ENCODE results near the gene MCOLN1. TPM values are rescaled to one million over a fixed set of nuclear protein-coding genes. Genes with fewer than 3 reads are reported as not detected.
A peak's percentile ranks its signal among the peaks of the same experiment; 100 is the strongest.

The MCOLN1 gene
- total RNA-seq, 1 donor from 2014 or later: 13.7 TPM

DNA sequence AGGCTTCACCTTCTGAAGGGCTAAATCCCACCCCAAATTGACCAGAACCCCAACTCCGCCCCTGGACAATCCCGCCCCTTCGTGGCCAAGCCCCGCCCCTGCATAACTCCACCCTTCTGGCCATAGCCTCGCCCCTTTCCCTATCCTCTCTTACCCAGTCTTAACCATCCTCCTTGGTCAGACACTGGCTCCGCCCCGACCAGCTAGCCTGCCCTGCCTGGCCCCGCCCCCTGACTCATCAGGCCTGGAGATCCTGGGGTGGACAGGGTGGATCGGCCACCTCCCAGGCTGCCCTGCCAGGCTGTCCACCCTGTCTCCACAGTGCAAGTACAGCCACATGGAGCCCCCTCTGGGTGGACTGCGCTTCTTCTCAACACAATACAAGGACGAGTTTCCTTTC is 14.5 kb upstream of the MCOLN1 start:
- peaks cover 8% of the 10 kb centered on the region for H3K4me1 Mint-ChIP-seq
- H3K9me3 Mint-ChIP-seq: no peaks in the 10 kb centered on the region
- peak; percentile 70 for DNase-seq
- H3K27me3 Mint-ChIP-seq: peaks cover 11% of the 10 kb centered on the region
- no peak overlapping the region for H3K27ac Mint-ChIP-seq
- no peak overlapping the region for H3K4me3 Mint-ChIP-seq
- intact Hi-C loops (cut with micrococcal nuclease): no loop called here
- no peaks in the 10 kb centered on the region for H3K36me3 Mint-ChIP-seq (ENCODE audit: low read depth)

DNA sequence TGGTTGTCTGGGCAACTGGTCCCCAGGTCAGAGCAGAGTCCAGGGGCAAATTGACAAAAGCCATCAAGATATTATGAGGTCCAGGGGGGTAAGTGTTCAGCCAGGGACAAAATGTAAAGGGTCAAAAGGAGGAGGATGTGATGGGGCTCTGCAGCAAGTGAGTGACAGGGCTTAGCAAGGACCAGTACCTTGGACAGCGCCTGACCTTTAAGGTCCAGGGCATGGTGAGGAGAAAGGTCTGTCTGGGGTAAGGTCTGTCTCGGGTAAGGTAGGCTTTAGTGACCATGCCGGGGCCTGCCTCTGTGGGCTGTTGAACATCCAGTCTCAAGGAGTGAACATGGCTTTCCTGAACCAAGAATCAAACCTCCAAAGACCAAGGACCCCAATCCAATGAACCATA is 12.8 kb upstream of the MCOLN1 start:
- no peak overlapping the region for H3K27ac Mint-ChIP-seq
- peaks cover 8% of the 10 kb centered on the region for H3K4me1 Mint-ChIP-seq
- intact Hi-C loops (cut with micrococcal nuclease): no loop called here
- DNase-seq: peak; percentile 71
- no peak overlapping the region for H3K4me3 Mint-ChIP-seq
- no peaks in the 10 kb centered on the region for H3K36me3 Mint-ChIP-seq (ENCODE audit: low read depth)
- H3K27me3 Mint-ChIP-seq: peaks cover 14% of the 10 kb centered on the region
- H3K9me3 Mint-ChIP-seq: no peaks in the 10 kb centered on the region

DNA sequence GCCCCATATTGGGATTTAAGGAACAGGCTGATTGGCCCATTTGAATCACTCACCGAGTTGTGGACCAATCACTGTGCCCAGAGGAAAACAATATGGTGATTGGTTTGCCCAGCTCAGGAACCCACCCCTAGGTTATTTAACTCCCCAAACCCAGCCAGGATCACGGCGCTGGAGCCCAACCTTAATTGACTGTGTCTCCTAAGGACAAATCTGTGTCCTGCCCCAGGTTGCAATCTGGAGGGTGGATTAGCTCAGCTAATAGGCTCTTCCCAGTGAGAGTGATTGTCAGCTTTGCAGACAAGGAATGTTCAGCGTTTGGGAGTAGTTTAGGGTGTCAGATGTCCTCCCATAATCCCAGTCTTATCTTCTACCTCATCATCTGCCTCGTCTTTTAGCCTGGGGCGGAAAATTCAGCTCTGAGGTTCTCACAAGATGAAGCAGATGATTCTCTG is 10.0 kb upstream of the MCOLN1 start:
- Mint-ChIP-seq H3K27ac (no peak overlapping the region), H3K36me3 (ENCODE audit: low read depth) (no peaks in the 10 kb centered on the region), H3K4me3 (no peak overlapping the region), H3K9me3 (no peaks in the 10 kb centered on the region), H3K4me1 (peaks cover 7% of the 10 kb centered on the region), H3K27me3 (peaks cover 24% of the 10 kb centered on the region)
- no peak for DNase-seq
- intact Hi-C loops (cut with micrococcal nuclease): no loop called here

DNA sequence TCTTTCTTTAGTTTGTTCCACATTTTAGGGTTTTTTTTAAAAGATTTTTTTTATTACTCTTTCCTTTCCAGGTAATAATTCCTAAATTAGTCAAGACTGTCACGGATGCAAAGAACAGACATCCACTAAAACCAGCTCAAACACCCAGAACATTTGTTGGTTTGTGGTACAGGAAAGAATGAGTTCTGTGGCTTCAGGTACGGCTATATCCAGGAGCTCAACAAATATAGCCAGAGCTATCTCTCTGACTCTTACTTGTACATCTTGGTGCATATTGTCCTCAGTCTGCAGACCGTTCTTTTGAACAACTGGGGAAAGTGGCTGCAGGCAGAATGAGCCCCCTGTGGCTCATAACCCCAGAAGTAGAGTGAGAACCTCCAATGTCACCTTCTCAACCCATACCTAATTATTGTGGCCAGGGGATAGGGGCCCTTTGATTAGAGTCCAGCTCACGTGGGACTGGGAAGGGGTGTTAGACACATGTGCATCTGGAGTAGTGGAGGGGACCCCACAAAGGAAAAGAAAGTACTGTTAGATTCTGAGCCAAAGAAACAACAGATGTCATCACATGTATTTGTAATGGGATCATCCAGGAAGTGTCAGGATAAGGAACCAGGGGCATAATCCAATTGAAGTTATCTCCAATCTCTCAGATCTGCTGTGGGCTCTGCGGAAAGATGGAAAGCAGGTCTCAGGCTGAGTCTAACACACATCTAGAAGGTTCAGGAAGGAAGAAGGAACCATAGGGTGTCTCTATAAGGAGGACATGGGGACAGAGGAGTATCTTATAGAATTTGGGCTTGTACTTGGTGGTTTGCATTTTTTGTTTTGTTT is 8.4 kb upstream of the MCOLN1 start:
- H3K27me3 Mint-ChIP-seq: peaks cover 33% of the 10 kb centered on the region
- H3K9me3 Mint-ChIP-seq: no peaks in the 10 kb centered on the region
- H3K27ac Mint-ChIP-seq: no peak overlapping the region
- intact Hi-C loops (cut with micrococcal nuclease): no loop called here
- no peak for DNase-seq
- H3K4me1 Mint-ChIP-seq: peaks cover 7% of the 10 kb centered on the region
- peaks cover 1% of the 10 kb centered on the region for H3K36me3 Mint-ChIP-seq (ENCODE audit: low read depth)
- peak overlapping the region; percentile 5 for H3K4me3 Mint-ChIP-seq

DNA sequence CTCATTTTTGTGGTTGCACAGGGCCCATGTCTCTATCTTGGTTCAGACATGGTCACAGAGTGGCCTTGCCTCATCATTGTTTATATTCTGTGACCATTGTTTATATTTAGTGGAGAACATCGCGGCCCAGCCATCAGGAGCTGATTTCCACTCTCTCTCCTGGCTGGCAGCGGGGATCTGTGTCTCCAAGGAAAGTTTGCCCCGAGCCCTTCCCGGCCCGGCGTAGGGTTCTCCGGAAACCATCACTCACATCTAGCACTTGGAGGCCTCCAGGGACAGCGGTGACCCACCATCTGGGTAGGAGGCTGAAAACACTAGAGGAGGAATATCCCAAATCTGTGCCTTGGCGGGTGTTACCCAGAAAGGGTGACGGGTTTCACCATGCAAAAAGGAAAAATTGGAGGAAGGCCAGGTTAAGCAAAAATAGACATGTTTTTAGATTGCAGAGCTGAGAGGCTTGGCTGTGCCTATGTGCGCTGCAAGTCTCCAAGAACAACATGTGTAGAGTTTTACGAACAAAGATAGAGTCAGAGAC is 7.2 kb upstream of the MCOLN1 start:
- Mint-ChIP-seq H3K27me3 (peaks cover 33% of the 10 kb centered on the region), H3K4me1 (peaks cover 7% of the 10 kb centered on the region), H3K4me3 (peak overlapping the region; percentile 78), H3K9me3 (no peaks in the 10 kb centered on the region), H3K27ac (peak overlapping the region; percentile 76), H3K36me3 (ENCODE audit: low read depth) (peaks cover 1% of the 10 kb centered on the region)
- intact Hi-C loops (cut with micrococcal nuclease): no loop called here
- no peak for DNase-seq

DNA sequence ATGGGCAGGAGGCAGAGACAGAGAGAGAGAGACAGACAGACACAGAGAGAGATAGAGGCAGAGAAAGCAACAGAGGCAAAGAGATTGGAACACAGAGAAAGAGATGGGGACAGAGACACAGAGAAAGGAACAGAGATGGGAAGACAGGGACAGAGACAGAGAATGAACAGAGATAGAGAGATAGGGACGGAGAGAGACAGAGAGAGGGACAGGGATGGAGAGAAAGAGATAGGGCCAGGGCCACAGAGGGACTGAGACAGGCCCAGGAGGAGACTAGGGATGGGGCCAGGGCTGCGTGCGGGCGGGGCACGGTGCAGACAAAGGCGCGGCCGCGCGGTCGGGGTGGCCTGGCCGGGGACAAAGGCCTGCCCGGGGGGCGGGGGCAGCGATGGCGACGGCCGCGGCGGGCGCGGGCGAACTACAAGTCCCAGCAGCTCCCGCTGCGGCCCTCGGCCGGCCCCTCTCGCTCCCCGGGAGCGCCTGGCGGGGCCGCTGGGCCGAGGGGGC is 6.7 kb upstream of the MCOLN1 start, which contains the start of gene ZNF358:
Gene ZNF358, plus strand, starts transcription at position 459 of the 507 bp plus-strand sequence. CDS start 3,140 bp downstream, outside the sequence.
- intact Hi-C loops (cut with micrococcal nuclease): no loop called here
- no peaks in the 10 kb centered on the region for H3K9me3 Mint-ChIP-seq
- peak within 1 kb of the TSS; percentile 76 for H3K27ac Mint-ChIP-seq
- peak; percentile 81 for DNase-seq
- H3K27me3 Mint-ChIP-seq: peaks cover 33% of the 10 kb centered on the region
- peaks cover 7% of the 10 kb centered on the region for H3K4me1 Mint-ChIP-seq
- H3K36me3 Mint-ChIP-seq (ENCODE audit: low read depth): peaks cover 1% of the 10 kb centered on the region
- H3K4me3 Mint-ChIP-seq: peak within 1 kb of the TSS; percentile 78

DNA sequence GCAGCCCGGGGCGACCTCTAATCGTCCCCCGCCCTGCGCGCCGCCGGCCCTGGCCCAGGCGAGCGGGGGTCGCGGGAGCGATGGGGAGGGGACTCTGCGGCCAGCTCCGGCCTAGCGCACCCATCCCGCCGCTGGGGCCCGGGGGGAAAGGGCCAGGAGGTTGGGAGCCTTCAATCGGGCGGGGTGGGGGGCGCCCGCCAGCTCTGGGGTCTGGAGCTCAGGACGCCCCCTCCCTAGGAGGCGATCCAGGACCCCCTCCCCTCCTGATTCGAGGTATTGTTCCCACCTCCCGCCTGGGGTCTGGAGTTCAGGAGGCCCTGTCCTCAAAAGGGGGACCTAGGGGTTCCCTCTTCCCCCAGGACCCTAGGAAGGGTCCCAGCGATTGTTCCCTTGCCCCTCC is 6.1 kb upstream of the MCOLN1 start:
- Mint-ChIP-seq H3K9me3 (no peaks in the 10 kb centered on the region), H3K27me3 (peaks cover 33% of the 10 kb centered on the region), H3K36me3 (ENCODE audit: low read depth) (peaks cover 1% of the 10 kb centered on the region), H3K27ac (no peak overlapping the region), H3K4me1 (peaks cover 7% of the 10 kb centered on the region), H3K4me3 (peak overlapping the region; percentile 67)
- DNase-seq: no peak
- intact Hi-C loops (cut with micrococcal nuclease): no loop called here

DNA sequence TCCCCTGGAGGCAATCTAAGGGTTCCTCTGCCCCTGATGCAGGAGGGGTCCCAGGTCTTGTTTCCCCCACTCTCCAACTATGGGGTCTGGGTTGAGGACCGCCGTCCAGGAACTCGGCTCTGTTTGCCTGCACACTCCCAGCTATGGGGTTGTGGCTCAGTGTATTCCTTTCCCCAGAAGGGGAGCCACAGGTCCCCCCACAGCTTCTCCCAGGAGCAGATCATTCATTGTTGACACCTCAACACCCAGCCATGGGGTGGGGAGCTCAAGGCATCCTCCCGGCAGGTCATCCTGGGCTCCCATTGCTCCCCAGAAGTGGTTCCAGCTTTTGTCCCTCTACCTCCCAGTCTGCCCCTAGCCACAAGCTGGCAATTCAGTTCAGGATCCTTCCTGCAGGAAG is 5.5 kb upstream of the MCOLN1 start:
- peak overlapping the region; percentile 34 for H3K27ac Mint-ChIP-seq
- H3K4me3 Mint-ChIP-seq: peak overlapping the region; percentile 67
- peaks cover 34% of the 10 kb centered on the region for H3K27me3 Mint-ChIP-seq
- intact Hi-C loops (cut with micrococcal nuclease): no loop called here
- peaks cover 2% of the 10 kb centered on the region for H3K36me3 Mint-ChIP-seq (ENCODE audit: low read depth)
- H3K4me1 Mint-ChIP-seq: peaks cover 9% of the 10 kb centered on the region
- DNase-seq: no peak
- no peaks in the 10 kb centered on the region for H3K9me3 Mint-ChIP-seq

DNA sequence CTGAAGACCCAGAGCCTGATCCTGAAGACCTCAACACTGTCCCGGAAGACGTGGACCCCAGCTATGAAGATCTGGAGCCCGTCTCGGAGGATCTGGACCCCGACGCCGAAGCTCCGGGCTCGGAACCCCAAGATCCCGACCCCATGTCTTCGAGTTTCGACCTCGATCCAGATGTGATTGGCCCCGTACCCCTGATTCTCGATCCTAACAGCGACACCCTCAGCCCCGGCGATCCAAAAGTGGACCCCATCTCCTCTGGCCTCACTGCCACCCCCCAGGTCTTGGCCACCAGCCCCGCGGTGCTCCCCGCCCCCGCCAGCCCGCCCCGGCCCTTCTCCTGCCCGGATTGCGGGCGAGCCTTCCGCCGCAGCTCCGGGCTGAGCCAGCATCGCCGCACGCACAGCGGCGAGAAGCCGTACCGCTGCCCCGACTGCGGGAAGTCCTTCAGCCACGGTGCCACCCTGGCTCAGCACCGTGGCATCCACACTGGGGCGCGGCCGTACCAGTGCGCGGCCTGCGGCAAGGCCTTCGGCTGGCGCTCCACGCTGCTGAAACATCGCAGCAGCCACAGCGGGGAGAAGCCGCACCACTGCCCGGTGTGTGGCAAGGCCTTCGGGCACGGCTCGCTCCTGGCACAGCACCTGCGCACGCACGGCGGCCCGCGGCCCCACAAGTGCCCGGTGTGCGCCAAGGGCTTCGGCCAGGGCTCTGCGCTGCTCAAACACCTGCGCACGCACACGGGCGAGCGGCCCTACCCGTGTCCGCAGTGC is 2.9 kb upstream of the MCOLN1 start:
- DNase-seq: no peak
- H3K36me3 Mint-ChIP-seq (ENCODE audit: low read depth): peaks cover 5% of the 10 kb centered on the region
- intact Hi-C loops (cut with micrococcal nuclease): loop anchor here (10.0 kb wide), 1 partner anchor 325 kb away; no protein-coding TSS in a partner anchor
- H3K27ac Mint-ChIP-seq: no peak overlapping the region
- H3K4me1 Mint-ChIP-seq: peaks cover 16% of the 10 kb centered on the region
- no peaks in the 10 kb centered on the region for H3K9me3 Mint-ChIP-seq
- peaks cover 29% of the 10 kb centered on the region for H3K27me3 Mint-ChIP-seq
- no peak overlapping the region for H3K4me3 Mint-ChIP-seq

DNA sequence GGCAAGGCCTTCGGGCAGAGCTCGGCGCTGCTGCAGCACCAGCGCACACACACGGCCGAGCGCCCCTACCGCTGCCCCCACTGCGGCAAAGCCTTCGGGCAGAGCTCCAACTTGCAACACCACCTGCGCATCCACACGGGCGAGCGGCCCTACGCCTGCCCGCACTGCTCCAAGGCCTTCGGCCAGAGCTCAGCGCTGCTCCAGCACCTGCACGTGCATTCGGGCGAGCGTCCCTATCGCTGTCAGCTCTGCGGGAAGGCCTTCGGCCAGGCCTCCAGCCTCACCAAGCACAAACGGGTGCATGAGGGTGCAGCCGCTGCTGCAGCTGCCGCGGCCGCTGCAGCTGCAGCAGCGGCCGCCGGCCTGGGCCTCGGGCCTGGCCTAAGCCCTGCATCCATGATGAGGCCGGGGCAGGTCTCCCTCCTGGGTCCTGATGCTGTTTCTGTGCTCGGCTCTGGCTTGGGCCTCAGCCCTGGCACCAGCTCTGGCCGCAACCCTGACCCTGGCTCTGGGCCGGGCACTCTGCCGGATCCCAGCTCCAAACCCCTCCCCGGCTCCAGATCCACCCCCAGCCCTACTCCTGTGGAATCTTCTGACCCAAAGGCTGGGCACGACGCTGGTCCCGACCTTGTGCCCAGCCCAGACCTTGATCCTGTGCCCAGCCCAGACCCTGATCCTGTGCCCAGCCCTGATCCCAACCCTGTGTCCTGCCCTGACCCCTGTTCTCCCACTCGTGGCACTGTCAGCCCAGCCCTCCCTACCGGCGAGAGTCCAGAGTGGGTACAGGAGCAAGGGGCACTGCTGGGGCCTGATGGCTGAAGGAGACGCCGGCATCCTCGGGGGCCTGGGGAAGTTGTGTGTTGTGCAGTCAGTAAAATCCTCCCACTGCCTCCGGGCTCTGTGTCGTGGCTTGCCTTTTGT is 2.0 kb upstream of the MCOLN1 start:
- intact Hi-C loops (cut with micrococcal nuclease): loop anchor here (10.0 kb wide), 1 partner anchor 326 kb away; no protein-coding TSS in a partner anchor
- Mint-ChIP-seq H3K4me3 (no peak overlapping the region), H3K9me3 (no peaks in the 10 kb centered on the region), H3K4me1 (peaks cover 15% of the 10 kb centered on the region), H3K27me3 (peaks cover 22% of the 10 kb centered on the region), H3K27ac (no peak overlapping the region), H3K36me3 (ENCODE audit: low read depth) (peaks cover 5% of the 10 kb centered on the region)
- no peak for DNase-seq

DNA sequence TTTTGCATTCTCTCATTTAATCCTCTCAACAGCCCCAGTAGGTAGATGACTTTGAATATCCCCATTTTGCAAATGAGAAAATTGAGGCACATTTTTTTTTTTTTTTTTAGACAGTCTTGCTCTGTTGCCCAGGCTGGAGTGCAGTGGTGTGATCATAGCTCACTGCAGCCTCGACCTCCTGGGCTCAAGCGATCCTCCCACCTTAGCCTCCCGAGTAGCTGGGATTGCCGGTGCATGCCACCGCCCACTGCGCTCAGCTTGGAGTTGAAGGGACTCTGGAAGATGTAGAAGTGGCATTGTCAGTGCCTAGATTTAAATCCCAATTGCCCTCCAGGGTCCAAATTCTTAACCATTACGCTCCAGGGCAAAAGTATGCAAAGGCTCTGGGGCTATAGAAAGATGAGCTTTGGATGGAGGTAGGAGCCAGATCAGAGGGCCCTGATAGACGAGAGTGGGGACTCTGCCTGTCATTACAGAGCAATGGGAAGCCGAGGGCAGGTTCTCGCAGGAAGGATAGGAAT is 813 bp upstream of the MCOLN1 start:
- H3K4me1 Mint-ChIP-seq: peaks cover 12% of the 10 kb centered on the region
- peaks cover 18% of the 10 kb centered on the region for H3K27me3 Mint-ChIP-seq
- H3K27ac Mint-ChIP-seq: peak overlapping the region; percentile 87
- peak overlapping the region; percentile 81 for H3K4me3 Mint-ChIP-seq
- DNase-seq: no peak
- H3K9me3 Mint-ChIP-seq: no peaks in the 10 kb centered on the region
- peaks cover 5% of the 10 kb centered on the region for H3K36me3 Mint-ChIP-seq (ENCODE audit: low read depth)
- intact Hi-C loops (cut with micrococcal nuclease): loop anchor here (1.0 to 10.0 kb wide), 3 partner anchors 13 to 327 kb away; partner anchors contain the start of gene PEX11G

DNA sequence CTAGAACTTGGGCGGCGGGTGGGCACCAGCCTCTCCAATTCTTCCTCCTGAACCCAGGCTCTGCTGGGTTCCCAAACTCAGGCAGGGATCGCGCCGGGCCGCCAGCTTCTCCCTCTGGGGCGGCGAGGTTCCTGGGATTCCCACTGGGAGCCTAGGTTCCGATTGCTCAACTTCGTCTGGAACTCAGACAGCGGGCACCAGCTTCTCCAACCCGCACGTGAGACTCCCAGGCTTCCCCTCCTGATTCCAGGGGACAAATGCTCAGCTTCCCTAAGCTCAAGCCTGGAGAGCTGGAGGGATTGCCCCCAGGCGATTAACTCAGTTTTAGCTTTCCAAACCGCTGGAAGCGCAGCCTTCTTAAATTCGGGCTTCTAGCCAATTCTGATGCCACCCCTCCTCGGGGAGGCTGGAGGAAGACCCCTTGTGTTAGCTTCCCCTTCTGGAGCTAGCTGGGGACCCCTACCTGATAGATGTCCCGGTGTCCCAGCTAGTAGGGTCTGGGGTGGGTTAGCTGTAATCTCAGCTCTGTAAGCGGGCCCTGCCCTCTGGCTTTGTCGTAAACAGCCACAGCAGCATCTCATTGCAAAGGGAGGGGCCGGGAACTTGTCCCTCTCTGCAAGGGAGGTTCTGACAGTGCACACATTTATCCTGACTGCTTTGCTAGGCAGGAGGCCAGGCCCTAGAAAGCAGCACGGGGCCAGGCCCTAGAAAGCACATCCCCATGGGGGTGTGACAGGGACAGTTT is 671 bp downstream of the MCOLN1 start:
- no peaks in the 10 kb centered on the region for H3K9me3 Mint-ChIP-seq
- H3K27me3 Mint-ChIP-seq: peaks cover 6% of the 10 kb centered on the region
- H3K27ac Mint-ChIP-seq: no peak overlapping the region
- peaks cover 9% of the 10 kb centered on the region for H3K4me1 Mint-ChIP-seq
- H3K4me3 Mint-ChIP-seq: peak overlapping the region; percentile 81
- intact Hi-C loops (cut with micrococcal nuclease): loop anchor here (1.0 to 10.0 kb wide), 3 partner anchors 11 to 328 kb away; partner anchors contain the start of gene PEX11G
- H3K36me3 Mint-ChIP-seq (ENCODE audit: low read depth): peaks cover 5% of the 10 kb centered on the region
- DNase-seq: peak; percentile 64
